OCI-LY7 (cell line): ENCODE results near the gene TMEM271. TPM values are rescaled to one million over a fixed set of nuclear protein-coding genes. Genes with fewer than 3 reads are reported as not detected.

Experiments used
- BruUV-seq: library from RNA; stranded (reverse); fragments of 400-500 nt; replicated peaks from 2 replicates; lab custom pipeline; 2021; lab: Mats Ljungman, UMichigan
- CTCF ChIA-PET: fragments of 300-600 bp; sonication (Branson Sonifier 250); formaldehyde crosslinking; loops from one replicate; lab custom pipeline; 2022; ENCODE audit warnings: antibody characterized with exemption; ENCODE audit not compliant: unreplicated experiment; lab: Charles Lee
- POLR2A ChIA-PET: fragments of 300-600 bp; sonication (Branson Sonifier 250); formaldehyde crosslinking; loops from one replicate; lab custom pipeline; 2022; ENCODE audit warnings: antibody characterized with exemption; lab: Charles Lee
- DNase-seq: peaks from one replicate; pipeline ENCODE4 v3.0.0-alpha.2; 2015; ENCODE audit warnings: low spot score
- H2AFZ ChIP-seq: fragments of 200-600 bp; sonication (generic), shearing (Covaris generic); 2 replicates; pipeline ENCODE4 v1.6.1; 2014; ENCODE audit warnings: mild to moderate bottlenecking, antibody characterized with exemption, low read length, moderate library complexity
- H3K27ac ChIP-seq: fragments of 200-600 bp; sonication (generic); 2 replicates; pipeline ENCODE4 v1.5.1; 2014; ENCODE audit warnings: mixed run types, low read depth, mild to moderate bottlenecking, moderate library complexity, low read length, inconsistent platforms; ENCODE audit not compliant: poor library complexity, severe bottlenecking
- H3K36me3 ChIP-seq: fragments of 200-600 bp; sonication (generic); 2 replicates; pipeline ENCODE4 v1.6.1; 2014; ENCODE audit warnings: mild to moderate bottlenecking, antibody characterized with exemption, low read length, moderate library complexity, mixed read lengths; ENCODE audit not compliant: insufficient read depth
- H3K4me1 ChIP-seq: fragments of 200-600 bp; sonication (generic); 2 replicates; pipeline ENCODE4 v1.5.1; 2014; ENCODE audit warnings: mild to moderate bottlenecking, low read length; ENCODE audit not compliant: insufficient read depth, poor library complexity, severe bottlenecking
- H3K4me2 ChIP-seq: fragments of 200-600 bp; sonication (generic); 2 replicates; pipeline ENCODE4 v1.6.1; 2014; ENCODE audit warnings: mild to moderate bottlenecking, low read length
- H3K4me3 ChIP-seq: fragments of 200-600 bp; sonication (generic); 2 replicates; pipeline ENCODE4 v1.5.1; 2014; ENCODE audit warnings: mild to moderate bottlenecking, low read depth, low read length; ENCODE audit not compliant: poor library complexity, severe bottlenecking
- H3K79me2 ChIP-seq: fragments of 200-600 bp; sonication (generic); 2 replicates; pipeline ENCODE4 v1.6.1; 2016; ENCODE audit warnings: low read depth, mild to moderate bottlenecking, low read length, moderate library complexity, mixed read lengths; ENCODE audit not compliant: insufficient read depth
- H3K9me2 ChIP-seq: fragments of 200-600 bp; sonication (generic); 2 replicates; pipeline ENCODE4 v1.6.1; 2016; ENCODE audit warnings: mild to moderate bottlenecking, low read length, mixed read lengths; ENCODE audit not compliant: insufficient read depth
- H3K9me3 ChIP-seq: fragments of 200-600 bp; sonication (generic); 2 replicates; pipeline ENCODE4 v1.6.1; 2014; ENCODE audit warnings: mild to moderate bottlenecking, mixed run types, low read length, mixed read lengths
- H4K20me1 ChIP-seq: fragments of 200-600 bp; sonication (generic); 2 replicates; pipeline ENCODE4 v1.6.1; 2014; ENCODE audit warnings: mild to moderate bottlenecking, antibody characterized with exemption, low read length, moderate library complexity, mixed read lengths; ENCODE audit not compliant: insufficient read depth
- EZH2phosphoT487 ChIP-seq: fragments of 200-600 bp; sonication (generic); IDR thresholded peaks from 2 replicates; pipeline ENCODE4 v1.6.1; 2018; ENCODE audit warnings: low read depth, borderline replicate concordance, mild to moderate bottlenecking, mixed run types, antibody characterized with exemption, low read length, moderate library complexity, mixed read lengths
- intact Hi-C: fragments of 100-400 bp; cut with micrococcal nuclease; formaldehyde crosslinking; loops from one replicate; pipeline ENCODE4 v1.10.0; 2022; ENCODE audit not compliant: unreplicated experiment
- total RNA-seq, 2 experiments: library from RNA; depleted of rRNA in 1 of 2; stranded (reverse); fragments of >200 nt in 1 of 2; shearing (Covaris generic) in 1 of 2; gene quantifications; 2 replicates each; pipeline ENCODE4 v1.2.3, GENCODE V29; 2014 to 2022
- TF ChIP-seq, protein P1 (sequence below): fragments of 200-600 bp; sonication (generic); conservative IDR thresholded peaks from 2 replicates; pipeline ENCODE4 v1.5.1; 2014; ENCODE audit warnings: mild to moderate bottlenecking, antibody characterized with exemption, low read length, moderate library complexity, mixed read lengths

TMEM271 gene
- total RNA-seq, 2 experiments from 2014 or later: not detected

DNA sequence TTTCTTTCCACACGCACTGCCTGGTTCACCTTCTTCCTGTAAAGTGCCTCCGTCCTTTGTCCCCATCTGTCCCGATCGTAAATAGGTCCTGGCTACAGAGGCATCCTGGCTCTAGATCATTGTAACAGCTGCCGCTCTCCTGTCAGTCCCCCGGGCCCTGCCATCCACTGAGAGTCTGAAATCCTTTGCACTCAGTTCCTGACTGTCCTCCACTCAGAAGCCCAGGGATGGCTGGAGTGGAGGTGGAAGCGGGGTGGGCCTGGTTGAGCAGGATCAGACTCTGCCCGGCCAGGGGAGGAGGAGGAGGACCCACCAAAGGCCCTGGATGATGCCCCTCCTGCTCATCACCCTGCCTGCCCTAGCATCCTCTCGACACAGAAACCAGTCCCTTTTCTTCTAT lies 47.3 kb downstream of the TMEM271 start:
- TF ChIP-seq, protein P1, sequence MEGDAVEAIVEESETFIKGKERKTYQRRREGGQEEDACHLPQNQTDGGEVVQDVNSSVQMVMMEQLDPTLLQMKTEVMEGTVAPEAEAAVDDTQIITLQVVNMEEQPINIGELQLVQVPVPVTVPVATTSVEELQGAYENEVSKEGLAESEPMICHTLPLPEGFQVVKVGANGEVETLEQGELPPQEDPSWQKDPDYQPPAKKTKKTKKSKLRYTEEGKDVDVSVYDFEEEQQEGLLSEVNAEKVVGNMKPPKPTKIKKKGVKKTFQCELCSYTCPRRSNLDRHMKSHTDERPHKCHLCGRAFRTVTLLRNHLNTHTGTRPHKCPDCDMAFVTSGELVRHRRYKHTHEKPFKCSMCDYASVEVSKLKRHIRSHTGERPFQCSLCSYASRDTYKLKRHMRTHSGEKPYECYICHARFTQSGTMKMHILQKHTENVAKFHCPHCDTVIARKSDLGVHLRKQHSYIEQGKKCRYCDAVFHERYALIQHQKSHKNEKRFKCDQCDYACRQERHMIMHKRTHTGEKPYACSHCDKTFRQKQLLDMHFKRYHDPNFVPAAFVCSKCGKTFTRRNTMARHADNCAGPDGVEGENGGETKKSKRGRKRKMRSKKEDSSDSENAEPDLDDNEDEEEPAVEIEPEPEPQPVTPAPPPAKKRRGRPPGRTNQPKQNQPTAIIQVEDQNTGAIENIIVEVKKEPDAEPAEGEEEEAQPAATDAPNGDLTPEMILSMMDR: no peak
- no peak for TF ChIP-seq EZH2phosphoT487
- no peaks in the 10 kb centered on the region for H4K20me1 ChIP-seq
- peaks cover 44% of the 10 kb centered on the region for H3K36me3 ChIP-seq
- no peaks in the 10 kb centered on the region for H3K9me2 ChIP-seq
- H2AFZ ChIP-seq: no peak overlapping the region
- no peaks in the 10 kb centered on the region for H3K9me3 ChIP-seq
- intact Hi-C loops: no loop called here
- no peak overlapping the region for H3K4me3 ChIP-seq
- H3K4me1 ChIP-seq: no peaks in the 10 kb centered on the region
- no peak overlapping the region for H3K4me2 ChIP-seq
- no TSS peak for BruUV-seq
- CTCF ChIA-PET: no interaction called here
- POLR2A ChIA-PET: no interaction called here
- no peak overlapping the region for H3K27ac ChIP-seq
- no peak for DNase-seq
- no peaks in the 10 kb centered on the region for H3K79me2 ChIP-seq

GRCh38 chr4:528296-528695 lies 47.8 kb downstream of the TMEM271 start:
- Histone ChIP-seq H3K4me3 (no peak overlapping the region), H3K27ac (no peak overlapping the region), H3K9me2 (no peaks in the 10 kb centered on the region), H3K4me1 (no peaks in the 10 kb centered on the region), H2AFZ (no peak overlapping the region), H3K4me2 (no peak overlapping the region), H3K36me3 (peaks cover 50% of the 10 kb centered on the region), H3K79me2 (no peaks in the 10 kb centered on the region), H4K20me1 (no peaks in the 10 kb centered on the region), H3K9me3 (no peaks in the 10 kb centered on the region)
- intact Hi-C loops: no loop called here
- CTCF ChIA-PET: no interaction called here
- no TSS peak for BruUV-seq
- TF ChIP-seq, protein P1: no peak
- TF ChIP-seq EZH2phosphoT487: no peak
- POLR2A ChIA-PET: no interaction called here
- no peak for DNase-seq

DNA sequence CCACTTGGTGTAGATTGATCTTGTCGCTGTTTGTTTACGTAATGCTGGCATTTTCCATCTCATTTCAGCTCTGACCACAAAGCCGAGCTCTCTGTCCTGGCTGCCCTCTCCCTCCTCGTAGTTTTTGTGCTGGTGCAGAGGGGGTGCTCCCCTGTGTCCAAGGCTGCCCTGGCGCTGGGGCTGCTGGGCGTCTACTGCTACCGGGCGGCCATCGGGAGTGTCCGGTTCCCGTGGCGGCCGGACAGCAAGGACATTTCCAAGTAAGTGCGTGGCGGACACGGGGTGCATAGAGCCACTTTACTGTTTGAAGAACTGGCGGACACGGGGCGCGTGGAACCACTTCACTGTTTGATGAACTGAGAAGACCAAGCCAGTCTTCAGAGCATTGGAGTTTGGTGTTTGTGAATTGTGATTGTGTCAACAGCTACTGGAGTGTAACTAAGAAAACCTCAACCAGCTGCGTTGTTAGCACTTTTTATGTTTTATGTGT lies 49.1 kb downstream of the TMEM271 start:
- peaks cover 54% of the 10 kb centered on the region for H3K36me3 ChIP-seq
- no peaks in the 10 kb centered on the region for H4K20me1 ChIP-seq
- TF ChIP-seq, protein P1: no peak
- TF ChIP-seq EZH2phosphoT487: no peak
- no peak overlapping the region for H2AFZ ChIP-seq
- no peaks in the 10 kb centered on the region for H3K9me2 ChIP-seq
- H3K9me3 ChIP-seq: no peaks in the 10 kb centered on the region
- ChIA-PET CTCF (interaction anchor here (0.6 kb wide), 1 partner anchor 44 kb away, joined by 3 read pairs; no protein-coding TSS in a partner anchor), POLR2A (interaction anchor here (0.7 kb wide), 1 partner anchor 352 kb away, joined by 3 read pairs; no protein-coding TSS in a partner anchor)
- H3K4me3 ChIP-seq: no peak overlapping the region
- no TSS peak for BruUV-seq
- no peak for DNase-seq
- H3K4me2 ChIP-seq: no peak overlapping the region
- H3K79me2 ChIP-seq: no peaks in the 10 kb centered on the region
- intact Hi-C loops: no loop called here
- no peak overlapping the region for H3K27ac ChIP-seq
- H3K4me1 ChIP-seq: no peaks in the 10 kb centered on the region
